HG02840 (cell line): ENCODE measurements around the gene COPZ2.
"Not testable (repeated sequence)": the region's sequence is repeated elsewhere in the genome, so short reads cannot be mapped to it uniquely, and the experiment has no call there.

Experiments used
- ATAC-seq: cut with Tn5 transposase; IDR thresholded peaks from one replicate; pipeline ENCODE4 v1.9.1; 2021; ENCODE audit warnings: mild to moderate bottlenecking, moderate library complexity, moderate number of reproducible peaks; ENCODE audit not compliant: unreplicated experiment, low FRiP score

The COPZ2 gene, protein sequence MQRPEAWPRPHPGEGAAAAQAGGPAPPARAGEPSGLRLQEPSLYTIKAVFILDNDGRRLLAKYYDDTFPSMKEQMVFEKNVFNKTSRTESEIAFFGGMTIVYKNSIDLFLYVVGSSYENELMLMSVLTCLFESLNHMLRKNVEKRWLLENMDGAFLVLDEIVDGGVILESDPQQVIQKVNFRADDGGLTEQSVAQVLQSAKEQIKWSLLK

DNA sequence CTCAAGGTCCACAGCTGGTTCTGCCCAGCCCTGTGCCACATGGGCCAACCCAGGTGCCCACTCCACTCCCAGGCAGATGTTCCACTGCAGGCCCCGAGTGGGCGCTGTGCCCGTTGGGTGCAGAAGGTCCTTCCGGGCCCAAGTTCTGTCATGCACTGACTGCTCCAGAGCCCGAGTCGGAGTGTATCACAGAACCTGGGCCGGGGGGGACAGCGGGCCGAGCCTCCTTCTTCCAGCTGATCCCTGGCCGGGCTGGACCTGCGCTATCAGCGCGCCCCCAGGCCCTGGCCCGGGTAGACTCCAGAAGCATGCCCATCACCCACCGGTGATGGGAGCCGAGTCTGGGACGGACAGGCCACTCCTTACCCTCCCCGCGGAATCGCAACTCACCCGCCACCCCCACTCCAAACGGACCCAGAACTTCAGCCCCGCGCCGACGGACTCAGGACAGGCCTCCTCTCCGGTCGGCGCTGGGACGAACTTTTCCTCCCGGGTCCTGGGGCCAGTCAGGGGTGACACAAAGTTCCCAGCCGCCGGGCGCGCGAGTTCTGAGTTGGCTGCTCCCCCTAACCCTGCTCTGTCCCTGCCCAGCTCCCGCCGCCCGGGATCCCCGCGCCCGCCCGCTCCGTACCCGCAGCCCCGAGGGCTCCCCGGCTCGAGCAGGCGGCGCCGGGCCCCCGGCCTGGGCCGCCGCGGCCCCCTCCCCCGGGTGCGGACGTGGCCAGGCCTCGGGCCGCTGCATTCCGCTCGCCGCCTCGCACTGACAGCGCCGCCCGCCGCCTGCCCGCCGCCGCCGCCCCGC is at the start of gene COPZ2:
COPZ2 (minus strand) TSS at position 762 of the 802 bp plus-strand sequence; CDS start at position 742, 20 bp downstream.
- ATAC-seq = no peak

DNA sequence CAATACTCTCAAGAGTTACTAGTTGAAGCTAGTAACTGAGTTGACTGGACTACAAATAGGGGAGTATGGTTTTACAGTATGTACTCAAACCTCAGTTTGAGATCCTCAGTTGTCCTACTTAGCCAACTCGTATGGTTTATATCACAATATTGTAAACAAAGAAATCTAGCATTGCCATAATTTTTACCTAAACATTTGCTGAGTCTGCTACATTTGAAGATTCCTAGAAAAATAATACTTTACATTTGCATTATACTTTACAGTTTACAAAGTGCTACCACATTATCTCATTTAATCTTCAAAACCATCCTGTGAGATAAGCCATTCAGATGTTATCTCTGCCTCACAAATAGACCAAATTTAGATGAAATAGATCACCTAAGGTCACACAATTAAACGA is 47.3 kb upstream of the COPZ2 start:
- ATAC-seq = no peak

DNA sequence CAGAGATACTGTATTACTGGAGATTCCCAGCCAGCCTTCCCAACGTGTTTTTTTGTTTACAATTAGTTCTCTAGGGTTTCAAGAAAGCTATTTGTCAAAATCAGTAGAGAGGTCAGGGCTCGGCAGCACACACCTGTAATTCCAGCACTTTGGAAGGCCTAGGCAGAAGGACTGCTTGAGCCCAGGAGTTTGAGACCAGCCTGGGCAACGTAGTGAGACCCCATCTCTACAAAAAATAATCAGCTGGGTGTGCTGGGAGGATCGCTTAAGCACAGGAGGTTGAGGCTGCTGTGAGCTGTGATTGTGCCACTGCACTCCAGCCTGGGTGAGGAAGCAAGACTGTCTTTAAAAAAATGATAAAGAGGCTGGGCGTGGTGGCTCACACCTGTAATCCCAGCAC is 44.3 kb upstream of the COPZ2 start:
- ATAC-seq = no peak

DNA sequence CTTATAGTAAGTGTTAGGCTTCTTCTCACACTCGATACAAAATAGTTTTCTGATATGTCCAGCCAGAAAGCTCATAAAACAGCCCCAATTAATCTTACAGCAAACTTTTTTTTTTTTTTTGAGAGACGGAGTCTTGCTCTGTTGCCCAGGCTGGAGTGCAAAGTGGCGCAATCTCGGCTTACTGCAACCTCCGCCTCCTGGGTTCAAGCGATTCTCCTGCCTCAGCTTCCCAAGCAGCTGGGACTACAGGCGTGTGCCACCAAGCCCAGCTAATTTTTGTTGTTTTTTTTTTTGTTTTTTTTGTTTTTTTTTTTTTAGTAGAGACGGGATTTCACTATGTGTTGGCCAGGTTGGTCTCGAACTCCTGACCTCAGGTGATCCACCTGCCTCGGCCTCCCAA is 39.6 kb upstream of the COPZ2 start:
- not testable (repeated sequence) for ATAC-seq

DNA sequence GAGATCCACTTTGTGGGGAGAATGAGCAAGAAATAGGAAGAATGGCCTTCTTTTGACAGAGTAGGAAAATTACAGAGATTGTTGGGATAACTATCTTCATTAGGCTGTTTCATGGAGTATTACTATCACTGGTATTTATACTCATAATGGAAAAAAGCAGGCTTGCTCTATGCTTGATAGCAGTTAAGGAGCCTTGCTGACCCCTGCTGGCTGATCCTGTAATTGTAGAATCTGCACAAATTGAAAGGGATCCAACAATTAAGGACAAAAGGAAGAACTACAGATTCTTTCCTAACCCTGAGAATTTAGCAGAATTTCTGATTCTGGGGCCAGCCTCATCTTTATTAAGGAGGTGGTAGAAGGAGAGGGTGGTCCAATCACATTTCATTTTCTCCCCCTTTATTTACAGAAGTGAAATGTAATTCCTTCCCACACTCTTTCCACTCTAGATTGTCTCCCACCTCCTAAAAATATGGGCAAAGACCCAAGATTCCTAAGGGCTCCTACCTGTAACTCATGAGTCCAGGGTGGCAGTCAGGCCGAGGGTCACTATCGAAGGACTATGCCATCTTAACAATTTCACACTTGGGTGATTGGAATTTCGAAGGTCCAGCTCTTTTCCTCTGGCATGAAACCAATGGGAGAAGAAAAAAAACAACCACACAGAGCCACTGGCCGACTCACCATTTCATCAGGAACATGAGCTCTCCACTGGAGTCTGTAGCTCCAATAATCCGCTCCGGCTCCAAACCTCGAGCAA is 36.9 kb upstream of the COPZ2 start:
- ATAC-seq = no peak

DNA sequence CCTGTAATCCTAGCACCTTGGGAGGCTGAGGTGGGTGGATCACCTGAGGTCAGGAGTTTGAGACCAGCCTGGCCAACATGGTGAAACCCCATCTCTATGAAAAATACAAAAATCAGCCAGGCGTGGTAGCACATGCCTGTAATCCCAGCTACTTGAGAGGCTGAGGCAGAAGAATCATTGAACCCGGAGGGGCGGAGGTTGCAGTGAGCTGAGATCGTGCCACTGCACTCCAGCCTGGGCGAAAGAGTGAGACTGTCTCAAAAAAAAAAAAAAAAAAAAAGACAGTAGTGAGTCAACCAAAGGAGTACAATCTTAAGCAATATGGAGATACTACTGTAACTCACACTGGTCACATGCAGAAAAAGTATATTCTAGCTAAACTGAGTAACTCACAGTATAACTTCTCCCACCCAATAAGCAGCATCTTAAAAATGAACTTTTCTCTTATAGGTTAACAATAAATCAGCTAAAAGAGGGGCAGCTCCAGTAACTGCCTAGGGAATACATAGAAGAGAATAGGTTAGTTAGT is 36.0 kb upstream of the COPZ2 start:
- not testable (repeated sequence) for ATAC-seq

DNA sequence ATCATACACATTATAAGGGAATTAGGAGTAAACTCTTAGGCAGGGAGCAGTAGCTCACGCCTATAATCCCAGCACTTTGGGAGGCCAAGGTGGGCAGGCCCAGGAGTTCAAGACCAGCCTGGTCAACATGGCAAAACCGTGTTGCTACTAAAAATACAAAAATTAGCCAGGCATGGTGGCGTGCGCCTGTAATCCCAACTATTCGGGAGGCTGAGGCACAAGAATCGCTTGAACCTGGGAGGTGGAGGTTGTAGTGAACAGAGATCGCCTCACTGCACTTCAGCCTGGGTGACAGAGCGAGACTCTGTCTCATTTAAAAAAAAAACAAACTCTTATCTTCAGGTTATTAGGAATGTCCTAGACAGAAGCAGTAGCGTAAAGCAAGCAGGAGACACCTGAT is 35.2 kb upstream of the COPZ2 start:
- ATAC-seq = not testable (repeated sequence)

DNA sequence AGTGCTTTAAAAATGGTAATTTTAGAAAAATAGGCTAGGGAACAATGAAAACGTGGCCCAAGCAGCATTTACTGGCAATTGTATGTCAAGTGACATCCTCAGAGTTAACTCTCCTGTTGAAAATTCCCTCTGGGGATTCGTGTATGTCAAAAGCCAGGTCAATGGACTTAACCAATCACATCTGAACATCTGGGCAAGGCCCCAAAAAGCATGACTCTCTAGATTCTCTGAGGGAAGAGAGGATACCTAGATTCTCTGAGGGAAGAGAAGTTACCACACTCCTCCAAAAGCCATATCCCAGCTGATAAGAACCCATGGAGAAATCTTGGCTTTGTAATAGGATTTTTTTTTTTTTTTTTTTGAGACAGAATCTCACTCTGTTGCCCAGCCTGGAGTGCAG is 34.1 kb upstream of the COPZ2 start:
- no peak for ATAC-seq

DNA sequence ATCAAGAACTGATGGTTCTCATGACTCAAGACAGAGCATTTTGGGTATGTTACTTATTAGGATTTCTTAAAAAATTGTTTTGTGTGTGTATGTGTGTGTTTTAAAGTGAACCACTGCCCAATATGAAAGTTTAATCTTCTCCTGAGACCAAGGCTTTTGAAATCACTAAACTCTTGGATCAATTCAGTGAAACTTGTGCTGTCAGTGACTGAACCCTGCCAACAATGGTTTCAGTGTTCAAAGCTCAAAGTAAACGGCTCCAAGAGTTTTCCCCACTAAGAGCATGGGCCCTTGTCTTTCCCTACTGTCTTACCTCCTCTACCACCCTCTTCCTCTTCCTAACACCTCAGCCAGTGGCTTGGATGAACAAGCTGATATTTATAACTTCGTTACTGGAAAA is 32.6 kb upstream of the COPZ2 start:
- ATAC-seq = no peak

DNA sequence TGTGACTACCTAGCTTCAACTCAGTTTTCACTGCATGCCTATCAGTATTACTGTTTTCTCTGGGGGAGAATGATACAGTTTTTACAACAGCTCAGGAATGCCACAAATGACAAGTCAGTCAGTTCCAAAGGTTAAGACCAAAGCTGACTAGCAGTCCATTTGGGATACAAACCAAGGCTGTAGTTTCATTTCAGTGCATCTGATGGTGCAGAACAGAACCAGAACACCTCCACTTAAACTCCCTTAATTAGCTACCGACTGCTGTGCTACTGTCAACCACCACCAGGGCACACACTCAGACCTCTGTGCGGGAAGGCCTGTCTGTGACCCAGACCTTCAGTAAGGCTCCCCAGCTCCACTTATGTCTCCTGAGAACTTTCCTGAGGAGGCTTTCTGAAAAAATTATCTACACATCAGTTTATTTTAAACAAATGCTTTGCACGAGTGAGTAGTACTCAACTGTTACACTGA is 30.9 kb upstream of the COPZ2 start:
- no peak for ATAC-seq

DNA sequence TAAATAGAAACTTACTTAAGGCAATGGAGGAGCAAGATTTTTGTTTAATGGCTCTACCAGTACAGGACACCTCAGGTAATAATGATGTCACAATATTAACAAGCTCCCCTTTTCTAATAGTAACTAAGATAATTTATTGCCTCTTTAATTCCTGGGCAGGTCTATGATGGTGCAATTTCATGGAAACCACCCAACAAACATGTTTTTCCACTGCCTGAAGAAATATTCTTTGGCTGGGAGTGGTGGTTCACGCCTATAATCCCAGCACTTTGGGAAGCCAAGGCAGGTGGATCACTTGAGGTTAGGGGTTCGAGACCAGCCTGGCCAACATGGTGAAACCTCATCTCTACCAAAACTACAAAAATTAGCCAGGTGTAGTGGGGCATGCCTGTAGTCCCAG is 30.2 kb upstream of the COPZ2 start:
- not testable (repeated sequence) for ATAC-seq

DNA sequence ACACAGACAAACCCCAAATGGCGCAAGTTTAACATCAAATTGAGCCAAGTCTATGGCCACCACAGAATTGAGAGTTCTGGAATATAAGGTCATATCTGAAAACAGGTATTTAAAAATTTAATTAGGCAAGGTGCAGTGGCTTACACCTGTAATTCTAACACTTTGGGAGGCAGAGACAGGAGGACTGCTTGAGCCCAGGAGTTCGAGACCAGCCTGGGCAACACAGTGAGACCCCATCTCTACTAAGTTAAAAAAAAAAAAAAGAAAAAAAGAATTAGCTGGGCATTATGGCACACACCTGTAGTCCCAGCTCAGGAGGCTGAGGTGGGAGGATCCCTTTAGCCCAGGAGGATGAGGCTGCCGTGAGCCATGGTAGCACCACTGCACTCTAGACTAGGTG is 29.6 kb upstream of the COPZ2 start:
- no peak for ATAC-seq

DNA sequence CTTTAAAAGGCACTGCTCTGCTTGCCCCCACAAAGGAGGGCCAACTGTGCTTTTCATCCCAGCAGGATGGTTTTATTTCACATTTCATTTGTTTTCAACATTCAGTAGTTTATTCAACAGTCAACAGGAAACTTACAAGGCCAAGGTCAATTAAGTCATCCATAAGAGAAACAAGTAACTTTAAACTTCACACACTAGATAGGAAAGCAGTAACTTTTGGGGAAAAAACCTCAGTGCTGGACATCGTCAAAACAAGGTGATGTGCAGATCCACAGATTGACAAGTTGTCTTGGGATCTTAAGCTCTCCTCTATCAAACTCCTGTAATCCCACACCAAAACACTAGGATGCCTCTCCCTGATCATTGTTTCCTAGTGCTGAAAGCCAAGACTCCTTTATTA is 29.1 kb upstream of the COPZ2 start:
- ATAC-seq = no peak

DNA sequence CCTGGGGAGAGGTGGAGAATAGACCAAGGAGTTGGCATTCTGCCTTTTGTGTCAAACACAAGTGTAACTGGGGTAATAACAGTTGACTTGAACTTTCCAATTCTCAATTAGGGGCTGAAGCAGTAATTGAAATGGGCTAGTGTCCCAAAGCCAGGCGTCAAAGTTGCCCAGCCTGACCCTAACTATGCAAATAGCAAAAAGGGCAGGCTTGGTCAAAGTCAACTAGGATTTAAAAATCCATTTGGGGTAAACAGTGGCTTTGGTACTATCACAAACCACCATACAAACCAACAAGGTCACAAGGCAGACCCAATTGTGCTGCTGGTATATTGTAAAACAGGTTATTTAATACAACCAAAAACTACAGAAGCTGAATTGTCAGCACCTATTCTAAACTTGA is 28.6 kb upstream of the COPZ2 start:
- no peak for ATAC-seq

DNA sequence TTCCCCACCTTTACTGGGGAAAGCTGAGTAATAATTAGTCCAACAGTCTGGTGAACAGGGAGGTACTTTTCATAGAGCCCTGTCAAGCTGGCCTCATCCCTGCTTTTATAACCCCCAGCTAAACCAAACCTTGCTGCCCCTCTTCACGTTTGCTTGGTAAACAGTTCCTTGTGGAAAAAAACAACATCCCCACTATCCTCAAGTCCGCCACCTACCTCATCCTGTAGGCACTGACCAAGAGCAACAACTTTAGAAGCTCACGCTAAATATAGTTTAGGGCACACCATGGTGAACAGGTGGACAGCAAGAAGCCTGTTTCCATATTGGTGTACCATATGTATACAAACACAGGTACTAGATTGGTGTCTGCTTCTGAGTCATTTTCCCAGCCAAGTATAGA is 27.0 kb upstream of the COPZ2 start:
- ATAC-seq = no peak

DNA sequence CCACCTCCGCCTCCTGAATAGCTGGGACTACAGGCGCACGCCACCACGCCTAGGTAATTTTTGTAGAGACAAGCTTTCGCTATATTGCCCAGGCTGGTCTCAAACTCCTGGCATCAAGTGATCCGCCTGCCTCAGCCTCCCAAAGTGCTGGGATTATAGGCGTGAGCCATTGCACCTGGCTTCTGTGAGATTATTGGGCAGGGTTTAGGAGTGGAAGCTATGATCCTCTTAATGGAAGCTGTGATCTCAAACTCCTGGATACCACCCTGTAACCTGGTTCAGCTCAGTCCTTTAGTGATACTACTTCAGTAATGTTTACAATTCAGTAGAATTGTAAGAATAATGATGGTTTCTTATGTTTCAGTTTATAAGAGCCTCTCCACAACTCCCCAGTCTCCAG is 24.7 kb upstream of the COPZ2 start:
- ATAC-seq = no peak

DNA sequence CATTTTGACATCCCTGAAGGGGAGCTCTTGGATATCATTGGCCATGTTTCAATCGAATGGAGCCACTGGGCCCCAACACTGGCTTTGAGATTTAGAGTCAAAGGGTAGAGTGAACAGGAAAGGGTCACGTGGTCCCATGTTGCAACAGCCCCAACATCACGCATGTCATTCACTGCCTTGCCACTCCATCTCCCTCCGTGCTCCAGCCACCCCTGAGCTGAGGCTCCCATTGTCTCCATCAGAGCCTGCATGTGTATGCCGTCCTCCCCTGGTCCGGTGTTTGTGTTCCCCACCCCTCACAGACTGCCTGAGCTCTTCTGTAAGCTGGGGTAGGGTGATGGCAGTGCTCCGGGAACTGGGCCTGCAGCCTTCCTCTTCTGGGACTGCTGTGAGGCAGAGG is 22.7 kb upstream of the COPZ2 start:
- no peak for ATAC-seq

DNA sequence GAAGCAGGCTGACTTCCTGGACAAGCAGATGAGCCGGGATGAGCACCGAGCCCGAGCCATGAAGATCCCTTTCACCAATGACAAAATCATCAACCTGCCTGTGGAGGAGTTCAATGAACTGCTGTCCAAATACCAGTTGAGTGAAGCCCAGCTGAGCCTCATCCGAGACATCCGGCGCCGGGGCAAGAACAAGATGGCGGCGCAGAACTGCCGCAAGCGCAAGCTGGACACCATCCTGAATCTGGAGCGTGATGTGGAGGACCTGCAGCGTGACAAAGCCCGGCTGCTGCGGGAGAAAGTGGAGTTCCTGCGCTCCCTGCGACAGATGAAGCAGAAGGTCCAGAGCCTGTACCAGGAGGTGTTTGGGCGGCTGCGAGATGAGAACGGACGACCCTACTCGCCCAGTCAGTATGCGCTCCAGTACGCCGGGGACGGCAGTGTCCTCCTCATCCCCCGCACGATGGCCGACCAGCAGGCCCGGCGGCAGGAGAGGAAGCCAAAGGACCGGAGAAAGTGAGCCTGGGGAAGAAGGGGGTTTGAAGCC is 21.6 kb upstream of the COPZ2 start:
- ATAC-seq = no peak

DNA sequence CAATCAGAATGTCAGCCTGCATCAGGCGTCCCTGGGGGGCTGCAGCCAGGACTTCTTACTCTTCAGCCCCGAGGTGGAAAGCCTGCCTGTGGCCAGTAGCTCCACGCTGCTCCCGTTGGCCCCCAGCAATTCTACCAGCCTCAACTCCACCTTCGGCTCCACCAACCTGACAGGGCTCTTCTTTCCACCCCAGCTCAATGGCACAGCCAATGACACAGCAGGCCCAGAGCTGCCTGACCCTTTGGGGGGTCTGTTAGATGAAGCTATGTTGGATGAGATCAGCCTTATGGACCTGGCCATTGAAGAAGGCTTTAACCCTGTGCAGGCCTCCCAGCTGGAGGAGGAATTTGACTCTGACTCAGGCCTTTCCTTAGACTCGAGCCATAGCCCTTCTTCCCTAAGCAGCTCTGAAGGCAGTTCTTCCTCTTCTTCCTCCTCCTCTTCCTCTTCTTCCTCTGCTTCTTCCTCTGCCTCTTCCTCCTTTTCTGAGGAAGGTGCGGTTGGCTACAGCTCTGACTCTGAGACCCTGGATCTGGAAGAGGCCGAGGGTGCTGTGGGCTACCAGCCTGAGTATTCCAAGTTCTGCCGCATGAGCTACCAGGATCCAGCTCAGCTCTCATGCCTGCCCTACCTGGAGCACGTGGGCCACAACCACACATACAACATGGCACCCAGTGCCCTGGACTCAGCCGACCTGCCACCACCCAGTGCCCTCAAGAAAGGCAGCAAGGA is 21.0 kb upstream of the COPZ2 start:
- ATAC-seq = no peak

DNA sequence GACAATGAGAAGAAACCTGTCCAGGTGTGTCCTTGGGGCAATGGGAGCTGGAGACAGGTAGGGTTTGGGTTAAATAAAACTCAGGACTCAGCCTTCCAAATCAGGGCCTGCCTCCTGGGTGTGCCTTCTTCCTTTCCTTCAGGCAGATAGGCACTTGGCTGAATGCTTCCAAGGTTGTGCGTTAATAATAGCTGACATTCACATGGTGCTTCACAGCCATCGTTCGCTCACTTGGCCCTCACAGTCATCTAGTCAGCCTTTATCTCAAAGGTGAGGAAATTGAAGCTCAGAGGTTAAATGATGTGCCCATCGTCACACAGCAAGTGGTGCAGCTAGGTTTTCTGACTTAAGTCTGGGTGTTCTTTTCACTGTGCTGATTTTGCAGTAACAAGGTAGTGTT is 20.0 kb upstream of the COPZ2 start:
- no peak for ATAC-seq
